Measurements from ENCODE around the gene KIAA0753. TPM values are rescaled to one million over a fixed set of nuclear protein-coding genes. Genes with fewer than 3 reads are reported as not detected.
A peak's percentile ranks its signal among the peaks of the same experiment; 100 is the strongest.

The KIAA0753 gene
- total and polyA plus RNA-seq, 9 of the 15 experiments (the other 6 are each of a cell fraction or from before 2014, with no cell fraction given) = 2.0 to 9.0 (median 6.9) TPM

DNA sequence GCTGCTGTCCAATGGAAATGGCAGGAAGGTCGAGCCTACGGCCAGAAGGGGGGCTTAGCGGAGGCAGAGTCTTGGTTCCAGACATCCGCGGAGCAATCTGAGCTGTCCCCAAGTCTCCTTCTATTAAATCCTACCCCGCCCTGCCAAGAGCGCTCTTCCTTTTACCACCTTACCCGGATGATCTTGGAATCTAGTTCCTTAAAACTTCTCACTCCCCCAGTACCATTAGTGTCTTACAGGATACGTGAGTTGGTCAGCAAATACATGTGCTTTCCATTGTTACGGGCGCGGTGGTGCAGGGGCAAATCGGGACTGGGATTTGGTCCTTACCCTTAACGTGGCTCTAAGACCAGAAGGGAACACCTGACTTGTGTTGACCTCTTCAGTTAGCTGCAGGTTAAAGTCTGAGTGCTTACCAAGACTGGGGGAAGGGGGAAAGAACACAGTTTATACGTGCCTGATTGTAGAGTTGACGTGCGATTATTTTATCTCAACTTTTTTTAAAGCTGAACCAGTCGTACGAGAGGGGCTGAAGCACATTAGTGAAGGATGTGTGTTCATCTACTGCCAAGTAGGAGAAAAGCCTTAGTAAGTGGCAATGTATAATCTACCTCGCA lies 844 bp upstream of the KIAA0753 start (continued):
- TF ChIP-seq, protein P1, sequence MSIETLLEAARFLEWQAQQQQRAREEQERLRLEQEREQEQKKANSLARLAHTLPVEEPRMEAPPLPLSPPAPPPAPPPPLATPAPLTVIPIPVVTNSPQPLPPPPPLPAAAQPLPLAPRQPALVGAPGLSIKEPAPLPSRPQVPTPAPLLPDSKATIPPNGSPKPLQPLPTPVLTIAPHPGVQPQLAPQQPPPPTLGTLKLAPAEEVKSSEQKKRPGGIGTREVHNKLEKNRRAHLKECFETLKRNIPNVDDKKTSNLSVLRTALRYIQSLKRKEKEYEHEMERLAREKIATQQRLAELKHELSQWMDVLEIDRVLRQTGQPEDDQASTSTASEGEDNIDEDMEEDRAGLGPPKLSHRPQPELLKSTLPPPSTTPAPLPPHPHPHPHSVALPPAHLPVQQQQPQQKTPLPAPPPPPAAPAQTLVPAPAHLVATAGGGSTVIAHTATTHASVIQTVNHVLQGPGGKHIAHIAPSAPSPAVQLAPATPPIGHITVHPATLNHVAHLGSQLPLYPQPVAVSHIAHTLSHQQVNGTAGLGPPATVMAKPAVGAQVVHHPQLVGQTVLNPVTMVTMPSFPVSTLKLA (conservative IDR thresholded peaks at IDR 0.05) = 0 out of 4 replicates have a peak, but pooled peaks of 1 of the 2 experiments have one; percentile 11
- TF ChIP-seq FOXP1 (CRISPR knock-in tag; IDR thresholded peaks at IDR 0.05) = no peak
- no peak for TF ChIP-seq ZNF717 (CRISPR knock-in tag; IDR thresholded peaks at IDR 0.05)
- TF ChIP-seq NUFIP1 (IDR thresholded peaks at IDR 0.05; ENCODE audit: partially characterized antibody) = no peak
- 0 out of 2 replicates have a peak, but pooled peaks have one; percentile 34 for TF ChIP-seq POLR2AphosphoS2 (IDR thresholded peaks at IDR 0.05; ENCODE audit: low read length)
- TF ChIP-seq, protein P2, sequence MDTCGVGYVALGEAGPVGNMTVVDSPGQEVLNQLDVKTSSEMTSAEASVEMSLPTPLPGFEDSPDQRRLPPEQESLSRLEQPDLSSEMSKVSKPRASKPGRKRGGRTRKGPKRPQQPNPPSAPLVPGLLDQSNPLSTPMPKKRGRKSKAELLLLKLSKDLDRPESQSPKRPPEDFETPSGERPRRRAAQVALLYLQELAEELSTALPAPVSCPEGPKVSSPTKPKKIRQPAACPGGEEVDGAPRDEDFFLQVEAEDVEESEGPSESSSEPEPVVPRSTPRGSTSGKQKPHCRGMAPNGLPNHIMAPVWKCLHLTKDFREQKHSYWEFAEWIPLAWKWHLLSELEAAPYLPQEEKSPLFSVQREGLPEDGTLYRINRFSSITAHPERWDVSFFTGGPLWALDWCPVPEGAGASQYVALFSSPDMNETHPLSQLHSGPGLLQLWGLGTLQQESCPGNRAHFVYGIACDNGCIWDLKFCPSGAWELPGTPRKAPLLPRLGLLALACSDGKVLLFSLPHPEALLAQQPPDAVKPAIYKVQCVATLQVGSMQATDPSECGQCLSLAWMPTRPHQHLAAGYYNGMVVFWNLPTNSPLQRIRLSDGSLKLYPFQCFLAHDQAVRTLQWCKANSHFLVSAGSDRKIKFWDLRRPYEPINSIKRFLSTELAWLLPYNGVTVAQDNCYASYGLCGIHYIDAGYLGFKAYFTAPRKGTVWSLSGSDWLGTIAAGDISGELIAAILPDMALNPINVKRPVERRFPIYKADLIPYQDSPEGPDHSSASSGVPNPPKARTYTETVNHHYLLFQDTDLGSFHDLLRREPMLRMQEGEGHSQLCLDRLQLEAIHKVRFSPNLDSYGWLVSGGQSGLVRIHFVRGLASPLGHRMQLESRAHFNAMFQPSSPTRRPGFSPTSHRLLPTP (IDR thresholded peaks at IDR 0.05; ENCODE audit: borderline replicate concordance, extremely low read depth, insufficient read length) = no peak
- no peak for TF ChIP-seq CREM (IDR thresholded peaks at IDR 0.05; ENCODE audit: low read depth)
- no peak for TF ChIP-seq XRCC3 (IDR thresholded peaks at IDR 0.05)
- no peak for TF ChIP-seq TSC22D4 (tag; IDR thresholded peaks at IDR 0.05)
- TF ChIP-seq ELF1 (tag; IDR thresholded peaks at IDR 0.05) = no peak
- TF ChIP-seq, protein P3, sequence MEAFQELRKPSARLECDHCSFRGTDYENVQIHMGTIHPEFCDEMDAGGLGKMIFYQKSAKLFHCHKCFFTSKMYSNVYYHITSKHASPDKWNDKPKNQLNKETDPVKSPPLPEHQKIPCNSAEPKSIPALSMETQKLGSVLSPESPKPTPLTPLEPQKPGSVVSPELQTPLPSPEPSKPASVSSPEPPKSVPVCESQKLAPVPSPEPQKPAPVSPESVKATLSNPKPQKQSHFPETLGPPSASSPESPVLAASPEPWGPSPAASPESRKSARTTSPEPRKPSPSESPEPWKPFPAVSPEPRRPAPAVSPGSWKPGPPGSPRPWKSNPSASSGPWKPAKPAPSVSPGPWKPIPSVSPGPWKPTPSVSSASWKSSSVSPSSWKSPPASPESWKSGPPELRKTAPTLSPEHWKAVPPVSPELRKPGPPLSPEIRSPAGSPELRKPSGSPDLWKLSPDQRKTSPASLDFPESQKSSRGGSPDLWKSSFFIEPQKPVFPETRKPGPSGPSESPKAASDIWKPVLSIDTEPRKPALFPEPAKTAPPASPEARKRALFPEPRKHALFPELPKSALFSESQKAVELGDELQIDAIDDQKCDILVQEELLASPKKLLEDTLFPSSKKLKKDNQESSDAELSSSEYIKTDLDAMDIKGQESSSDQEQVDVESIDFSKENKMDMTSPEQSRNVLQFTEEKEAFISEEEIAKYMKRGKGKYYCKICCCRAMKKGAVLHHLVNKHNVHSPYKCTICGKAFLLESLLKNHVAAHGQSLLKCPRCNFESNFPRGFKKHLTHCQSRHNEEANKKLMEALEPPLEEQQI (IDR thresholded peaks at IDR 0.05) = no peak
- TF ChIP-seq TAL1 (IDR thresholded peaks at IDR 0.05) = no peak
- TF ChIP-seq, protein P4, sequence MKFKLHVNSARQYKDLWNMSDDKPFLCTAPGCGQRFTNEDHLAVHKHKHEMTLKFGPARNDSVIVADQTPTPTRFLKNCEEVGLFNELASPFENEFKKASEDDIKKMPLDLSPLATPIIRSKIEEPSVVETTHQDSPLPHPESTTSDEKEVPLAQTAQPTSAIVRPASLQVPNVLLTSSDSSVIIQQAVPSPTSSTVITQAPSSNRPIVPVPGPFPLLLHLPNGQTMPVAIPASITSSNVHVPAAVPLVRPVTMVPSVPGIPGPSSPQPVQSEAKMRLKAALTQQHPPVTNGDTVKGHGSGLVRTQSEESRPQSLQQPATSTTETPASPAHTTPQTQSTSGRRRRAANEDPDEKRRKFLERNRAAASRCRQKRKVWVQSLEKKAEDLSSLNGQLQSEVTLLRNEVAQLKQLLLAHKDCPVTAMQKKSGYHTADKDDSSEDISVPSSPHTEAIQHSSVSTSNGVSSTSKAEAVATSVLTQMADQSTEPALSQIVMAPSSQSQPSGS (CRISPR knock-in tag; IDR thresholded peaks at IDR 0.05) = no peak
- 0 out of 2 replicates have a peak, but pooled peaks have one; percentile 20 for TF ChIP-seq ATF7 (IDR thresholded peaks at IDR 0.05)
- no peak for TF ChIP-seq ZNF76 (CRISPR knock-in tag; IDR thresholded peaks at IDR 0.05; ENCODE audit: borderline replicate concordance)
- no peak for TF ChIP-seq GABPB1 (CRISPR knock-in tag; IDR thresholded peaks at IDR 0.05)
- no peak for TF ChIP-seq ELF4 (CRISPR knock-in tag; IDR thresholded peaks at IDR 0.05)
- no peak for TF ChIP-seq SIX5 (IDR thresholded peaks at IDR 0.05; ENCODE audit: borderline replicate concordance in 1 of 2, insufficient read depth in 1 of 2, low read depth in 1 of 2, low read length in 2 of 2)
- TF ChIP-seq NR2C1 (IDR thresholded peaks at IDR 0.05) = no peak
- no peak for TF ChIP-seq NR2C1 (tag; IDR thresholded peaks at IDR 0.05)

All from K562 (cell line).